Heart right ventricle (tissue), 16 donors: ENCODE data around the gene TNRC6B. TPM values are rescaled to one million over a fixed set of nuclear protein-coding genes. Genes with fewer than 3 reads are reported as not detected.
"Not testable (repeated sequence)": the region's sequence is repeated elsewhere in the genome, so short reads cannot be mapped to it uniquely, and the experiment has no call there.

Experiments used
- ATAC-seq, 8 donors: fragments of 200-7000 bp; cut with Tn5 transposase; one replicate each; pipeline ENCODE4 v1.9.1; 2020; ENCODE audit warnings: mild to moderate bottlenecking in 8 of 8, moderate library complexity in 8 of 8, moderate number of reproducible peaks in 1 of 8
- DNase-seq, 2 donors: peaks; one replicate each; pipeline ENCODE4 v3.0.0-alpha.2; 2020
- H3K27ac ChIP-seq, 10 donors: fragments of 200-600 bp; sonication (generic) in 2 of 10; one replicate each; pipeline versions ENCODE4 v1.5.0 to v1.8.0; 2020 to 2022; ENCODE audit warnings: mild to moderate bottlenecking in 3 of 10
- H3K27me3 ChIP-seq, 7 donors: fragments of 200-600 bp; one replicate each; pipeline ENCODE4 v1.8.0; 2021 to 2022; ENCODE audit warnings: mild to moderate bottlenecking in 2 of 7
- H3K36me3 ChIP-seq, 9 donors: fragments of 200-600 bp; sonication (generic) in 1 of 9; one replicate each; pipeline versions ENCODE4 v1.5.0 to v1.8.0; 2020 to 2022; ENCODE audit warnings: mild to moderate bottlenecking in 2 of 9
- H3K4me1 ChIP-seq, 9 donors: fragments of 200-600 bp; sonication (generic) in 1 of 9; one replicate each; pipeline versions ENCODE4 v1.5.0 to v1.8.0; 2020 to 2022; ENCODE audit warnings: mild to moderate bottlenecking in 4 of 9
- H3K4me3 ChIP-seq, 10 donors: fragments of 200-600 bp; sonication (generic) in 2 of 10; one replicate each; pipeline versions ENCODE4 v1.5.0 to v1.8.0; 2020 to 2022; ENCODE audit warnings: mild to moderate bottlenecking in 7 of 10, moderate library complexity in 2 of 10
- H3K9me3 ChIP-seq, 11 donors: fragments of 200-600 bp in 10 of 11; sonication (generic) in 2 of 11; one replicate each; pipeline versions ENCODE4 v1.5.0 to v1.8.0; 2013 to 2022; ENCODE audit warnings: mild to moderate bottlenecking in 2 of 11, control low read depth in 1 of 11, moderate library complexity in 1 of 11
- WGBS, 2 donors: extraction: QIAGEN DNeasy Blood & Tissue Kit; methylation state at CpG; one replicate each; pipeline ENCODE4 v1.1.7; 2013; ENCODE audit warnings: inconsistent platforms in 1 of 2; 5-methylcytosine and 5-hydroxymethylcytosine counted together
- intact Hi-C, 10 donors: fragments of 100-400 bp; cut with DNase I; formaldehyde crosslinking; loops; one replicate each; pipeline versions ENCODE4 v1.11.1 to v1.14.2; 2022
- polyA plus RNA-seq, 2 donors: library from polyadenylated mRNA; stranded (reverse); fragments of 200-250 nt; gene quantifications; one replicate each; pipeline ENCODE4 v1.2.3, GENCODE V29; 2013
- total RNA-seq, 10 donors: library from RNA; stranded (reverse); fragmentation: NEBNext Ultra II Directional in 3 of 10; extraction: Animal tissue kit (Norgen Biotek cat#: 25700) in 3 of 10; gene quantifications; one replicate each; pipeline versions ENCODE4 v1.2.1 to v1.2.4, GENCODE V29; 2021 to 2023
- TF ChIP-seq, protein P1 (sequence below), 9 donors: fragments of 200-600 bp; sonication (generic) in 2 of 9; IDR thresholded peaks; one replicate each; pipeline versions ENCODE4 v1.5.0 to v1.8.0; 2021 to 2022; ENCODE audit warnings: antibody characterized with exemption in 9 of 9, mild to moderate bottlenecking in 5 of 9, moderate library complexity in 1 of 9
- donor health status: Arrhythmogenic right ventricular cardiomyopathy.
- donor health status: ischemic (EF 13 %, LVEDD 7.1; RV severe dilation, severe dysfunction).
- donor health status: healthy with polysubstance abuse.
- donor health status: DM: no; HTN: yes; CAD: no.
- donor health status: DM: no; HTN: no; CAD: no.
- donor health status: ischemic (EF 25% LVEDD 6.9; RV normal size, moderate dysfunction).
- donor health status: ischemic (EF 25% LVEDD 5.7; RV mildly dilated, moderate dysfunction).
- donor health status: healthy.
- donor health status: DM: yes; HTN: yes; CAD: no.
- donor health status: Ischemic cardiomyopathy.
- donor health status: ischemic (EF 35%, LVEDD 5.7; RV mildly dilated, moderate dysfunction).
- donor health status: nonischemic (EF 11% LVEDD 7.7; RV severe dilation, severe dysfunction).
- donor health status: DM: yes; HTN: yes; CAD: no.
- donor health status: PGD.
- donor health status: ischemic (EF 29% LVEDD 5.4; RV normal size, mild dysfunction).
- donor health status: nonischemic (EF 23%, LVEDD 6.1; RV moderate dilation, normal function).

The TNRC6B gene
- total and polyA plus RNA-seq, 12 donors = 1.7 to 62.5 (median 53.9) TPM

DNA sequence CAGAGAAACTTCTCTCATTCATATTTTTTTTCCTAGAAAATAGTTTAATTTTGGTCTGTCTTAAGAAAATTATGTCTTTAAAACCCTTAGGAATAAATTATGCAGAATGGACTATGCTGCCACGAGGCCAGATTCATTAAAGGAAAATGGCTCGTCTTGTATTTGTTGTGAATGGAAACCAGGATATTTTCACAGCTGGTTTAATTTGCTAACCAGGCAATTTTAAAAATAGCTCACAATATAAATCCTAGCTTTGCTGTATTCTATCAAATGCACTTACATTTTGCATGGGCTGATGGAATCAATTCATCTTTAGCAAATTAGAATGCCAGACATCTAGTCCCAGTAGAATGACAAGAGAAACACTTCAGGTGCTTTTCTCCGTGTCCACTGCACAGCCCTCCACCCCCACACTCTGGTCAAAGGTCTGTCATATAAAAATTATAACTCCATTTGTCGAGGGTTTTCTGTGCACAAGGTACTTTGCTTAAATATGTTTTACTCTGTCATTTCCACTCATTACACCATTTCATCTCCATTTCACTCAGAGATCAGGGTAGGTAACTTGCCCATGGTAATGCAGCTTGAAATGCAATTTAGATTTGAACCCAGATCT is 20.3 kb upstream of the TNRC6B start:
- TF ChIP-seq, protein P1, sequence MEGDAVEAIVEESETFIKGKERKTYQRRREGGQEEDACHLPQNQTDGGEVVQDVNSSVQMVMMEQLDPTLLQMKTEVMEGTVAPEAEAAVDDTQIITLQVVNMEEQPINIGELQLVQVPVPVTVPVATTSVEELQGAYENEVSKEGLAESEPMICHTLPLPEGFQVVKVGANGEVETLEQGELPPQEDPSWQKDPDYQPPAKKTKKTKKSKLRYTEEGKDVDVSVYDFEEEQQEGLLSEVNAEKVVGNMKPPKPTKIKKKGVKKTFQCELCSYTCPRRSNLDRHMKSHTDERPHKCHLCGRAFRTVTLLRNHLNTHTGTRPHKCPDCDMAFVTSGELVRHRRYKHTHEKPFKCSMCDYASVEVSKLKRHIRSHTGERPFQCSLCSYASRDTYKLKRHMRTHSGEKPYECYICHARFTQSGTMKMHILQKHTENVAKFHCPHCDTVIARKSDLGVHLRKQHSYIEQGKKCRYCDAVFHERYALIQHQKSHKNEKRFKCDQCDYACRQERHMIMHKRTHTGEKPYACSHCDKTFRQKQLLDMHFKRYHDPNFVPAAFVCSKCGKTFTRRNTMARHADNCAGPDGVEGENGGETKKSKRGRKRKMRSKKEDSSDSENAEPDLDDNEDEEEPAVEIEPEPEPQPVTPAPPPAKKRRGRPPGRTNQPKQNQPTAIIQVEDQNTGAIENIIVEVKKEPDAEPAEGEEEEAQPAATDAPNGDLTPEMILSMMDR (IDR thresholded peaks at IDR 0.05) = no peak
- ATAC-seq (no peak), DNase-seq (no peak)
- Histone ChIP-seq H3K36me3 (peaks cover 0 to 33% (median 0%) of the 10 kb centered on the region in 9 donors), H3K4me1 (peaks cover 0 to 6% (median 0%) of the 10 kb centered on the region in 9 donors), H3K9me3 (no peaks in the 10 kb centered on the region), H3K27ac (no peak overlapping the region), H3K4me3 (no peak overlapping the region), H3K27me3 (no peaks in the 10 kb centered on the region)
- intact Hi-C loops = no loop called here
- WGBS, 2 donors = 69 to 70% methylated on average over 4 of the region's 4 CpGs

- intact Hi-C loops = no loop called here
- Histone ChIP-seq H3K27me3 (no peaks in the 10 kb centered on the region), H3K4me1 (peaks cover 0 to 6% (median 0%) of the 10 kb centered on the region in 9 donors), H3K9me3 (peaks cover 0 to 8% (median 0%) of the 10 kb centered on the region in 11 donors), H3K27ac (no peak overlapping the region), H3K36me3 (peaks cover 0 to 45% (median 0%) of the 10 kb centered on the region in 9 donors), H3K4me3 (no peak overlapping the region)
- ATAC-seq = no peak
- 67 to 83% methylated on average over 1 of the region's 1 CpG for WGBS, 2 donors
- no peak for DNase-seq
- TF ChIP-seq, protein P1 (IDR thresholded peaks at IDR 0.05) = no peak
Measured at GRCh38 chr22:40161194-40161593, 16.5 kb upstream of the TNRC6B start.

GRCh38 chr22:40165537-40165936 is 12.2 kb upstream of the TNRC6B start:
- H3K27ac ChIP-seq, H3K9me3 ChIP-seq, H3K27me3 ChIP-seq, DNase-seq, H3K4me1 ChIP-seq, intact Hi-C loops, ATAC-seq, H3K4me3 ChIP-seq: not testable (repeated sequence)
- H3K36me3 ChIP-seq = peaks cover 0 to 38% (median 0%) of the 10 kb centered on the region in 9 donors
- 97 to 99% methylated on average over 2 of the region's 2 CpGs for WGBS, 2 donors

DNA sequence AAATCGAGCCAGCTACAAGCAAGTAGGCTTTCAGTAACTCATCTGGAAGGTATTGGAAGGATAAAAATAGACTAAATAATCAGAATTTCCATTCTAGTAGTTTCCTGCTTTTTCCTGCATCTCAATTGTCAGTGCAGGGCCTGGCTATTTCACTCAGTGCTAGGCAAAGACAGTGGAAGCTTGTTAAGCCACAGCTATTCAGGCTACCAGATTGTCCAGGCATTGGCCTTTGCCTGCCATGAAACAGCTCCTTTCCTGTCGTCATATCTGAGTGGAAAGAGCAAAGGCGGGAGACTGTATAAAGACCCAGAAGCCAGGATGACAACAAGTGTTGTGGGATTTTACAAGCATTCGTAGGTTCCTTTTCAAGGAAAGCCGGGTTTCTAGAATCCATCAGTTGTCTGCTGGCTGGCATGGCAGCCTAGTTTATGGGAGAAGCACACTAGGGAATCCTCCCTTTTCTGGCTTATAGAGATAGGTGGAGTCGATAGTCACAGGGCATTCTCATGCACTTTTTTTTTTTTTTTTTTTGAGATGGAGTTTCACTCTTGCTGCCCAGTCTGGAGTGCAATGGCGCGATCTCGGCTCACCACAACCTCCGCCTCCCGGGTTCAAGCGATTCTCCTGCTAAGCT is 2.0 kb upstream of the TNRC6B start:
- Histone ChIP-seq H3K36me3 (no peaks in the 10 kb centered on the region), H3K27me3 (no peaks in the 10 kb centered on the region), H3K9me3 (no peaks in the 10 kb centered on the region), H3K4me1 (peaks cover 10 to 47% (median 44%) of the 10 kb centered on the region in 9 donors), H3K4me3 (no peak overlapping the region), H3K27ac (peak overlapping the region in 9 of 10 donors; percentile 9 to 92 (median 59))
- WGBS, 2 donors = 70 to 72% methylated on average over 12 of the region's 12 CpGs
- TF ChIP-seq, protein P1 (IDR thresholded peaks at IDR 0.05) = no peak
- DNase-seq = no peak
- intact Hi-C loops = loop anchor here in 4 of 10 donors (2.0 to 5.0 kb wide), 2 partner anchors 101 to 133 kb away; no protein-coding TSS in a partner anchor
- no peak for ATAC-seq
